IMR-90 (cell line): ENCODE results near the gene NHEJ1. TPM values are rescaled to one million over a fixed set of nuclear protein-coding genes. Genes with fewer than 3 reads are reported as not detected.

Experiments used
- ATAC-seq: fragments of 200-7000 bp; cut with Tn5 transposase; 2 replicates; pipeline ENCODE4 v1.9.1; 2020; ENCODE audit warnings: low read depth, mild to moderate bottlenecking, moderate library complexity
- BruUV-seq: library from RNA; stranded (reverse); fragments of 400-500 nt; replicated peaks from 2 replicates; lab custom pipeline; 2021; lab: Mats Ljungman, UMichigan
- CTCF ChIA-PET: fragments of 300-600 bp; formaldehyde crosslinking; extraction: SDS; loops from one replicate; lab custom pipeline; 2021; ENCODE audit warnings: antibody characterized with exemption; lab: Yijun Ruan, JAX
- POLR2A ChIA-PET: fragments of 300-600 bp; sonication (Branson Sonifier 250); formaldehyde crosslinking; loops from one replicate; lab custom pipeline; 2022; ENCODE audit warnings: antibody characterized with exemption; ENCODE audit not compliant: unreplicated experiment; lab: Charles Lee
- DNase-seq: peaks from one replicate; pipeline ENCODE4 v3.0.0; 2013
- H2AFZ ChIP-seq: replicated peaks from 2 replicates; pipeline ENCODE3; 2013; ENCODE audit warnings: low read length, mild to moderate bottlenecking; ENCODE audit not compliant: poor library complexity
- H2AK5ac ChIP-seq: 2 replicates; pipeline ENCODE4 v1.6.1; 2013; ENCODE audit warnings: low read depth, low read length, inconsistent platforms
- H2AK9ac ChIP-seq: replicated peaks from 2 replicates; pipeline ENCODE3; 2013; ENCODE audit warnings: mild to moderate bottlenecking, low read depth, low read length, moderate library complexity; ENCODE audit not compliant: poor library complexity
- H2BK120ac ChIP-seq: 2 replicates; pipeline ENCODE4 v1.6.1; 2013; ENCODE audit warnings: low read depth, low read length, inconsistent platforms
- H2BK15ac ChIP-seq: 3 replicates; pipeline ENCODE4 v1.6.1; 2013; ENCODE audit warnings: low read depth, low read length, inconsistent platforms
- H2BK20ac ChIP-seq: 2 replicates; pipeline ENCODE4 v1.6.1; 2013; ENCODE audit warnings: low read depth, mild to moderate bottlenecking, inconsistent platforms, low read length, moderate library complexity
- H2BK5ac ChIP-seq: 2 replicates; pipeline ENCODE4 v1.6.1; 2013; ENCODE audit warnings: mild to moderate bottlenecking, low read depth, low read length, inconsistent platforms; ENCODE audit not compliant: poor library complexity, severe bottlenecking
- H3K14ac ChIP-seq: replicated peaks from 2 replicates; pipeline ENCODE4 v1.6.1; 2013; ENCODE audit warnings: low read depth, low read length, inconsistent platforms
- H3K18ac ChIP-seq: 2 replicates; pipeline ENCODE4 v1.6.1; 2013; ENCODE audit warnings: low read depth, low read length, control low read depth
- H3K23ac ChIP-seq: 2 replicates; pipeline ENCODE4 v1.6.1; 2013; ENCODE audit warnings: low read depth, low read length, inconsistent platforms
- H3K27ac ChIP-seq: 2 replicates; pipeline ENCODE4 v1.5.1; 2013; ENCODE audit warnings: mild to moderate bottlenecking, control low read depth, low read length; ENCODE audit not compliant: insufficient read depth
- H3K27me3 ChIP-seq: 2 replicates; pipeline ENCODE4 v1.6.1; 2013; ENCODE audit warnings: low read length; ENCODE audit not compliant: control insufficient read depth, insufficient read depth
- H3K36me3 ChIP-seq: 2 replicates; pipeline ENCODE4 v1.6.1; 2013; ENCODE audit warnings: low read length, mixed read lengths; ENCODE audit not compliant: control insufficient read depth, insufficient read depth
- H3K4ac ChIP-seq: 2 replicates; pipeline ENCODE4 v1.6.1; 2013; ENCODE audit warnings: low read depth, low read length, inconsistent platforms
- H3K4me1 ChIP-seq: 2 replicates; pipeline ENCODE4 v1.6.1; 2013; ENCODE audit warnings: low read length, mixed read lengths; ENCODE audit not compliant: control insufficient read depth, insufficient read depth
- H3K4me2 ChIP-seq: 2 replicates; pipeline ENCODE4 v1.6.1; 2013; ENCODE audit warnings: low read depth, mild to moderate bottlenecking, control low read depth, low read length, moderate library complexity
- H3K4me3 ChIP-seq: 2 replicates; pipeline ENCODE4 v1.5.1; 2013; ENCODE audit warnings: low read depth, mild to moderate bottlenecking, control low read depth, low read length, moderate library complexity; ENCODE audit not compliant: insufficient read depth
- H3K56ac ChIP-seq: 2 replicates; pipeline ENCODE4 v1.6.1; 2013; ENCODE audit warnings: low read length, inconsistent platforms; ENCODE audit not compliant: insufficient read depth; ENCODE audit errors: extremely low read depth
- H3K79me1 ChIP-seq, 2 experiments: 2 replicates each; pipeline ENCODE4 v1.6.1; 2013; ENCODE audit warnings: low read length in 2 of 2, inconsistent platforms in 1 of 2, low read depth in 1 of 2
- H3K9ac ChIP-seq: 2 replicates; pipeline ENCODE4 v1.6.1; 2013; ENCODE audit warnings: low read depth, low read length, control low read depth
- H3K9me1 ChIP-seq: 2 replicates; pipeline ENCODE4 v1.6.1; 2013; ENCODE audit warnings: low read length, inconsistent platforms; ENCODE audit not compliant: insufficient read depth
- H3K9me3 ChIP-seq: 2 replicates; pipeline ENCODE4 v1.6.1; 2013; ENCODE audit warnings: low read length; ENCODE audit not compliant: control insufficient read depth, insufficient read depth
- H4K20me1 ChIP-seq: 2 replicates; pipeline ENCODE4 v1.6.1; 2013; ENCODE audit warnings: low read length, inconsistent platforms; ENCODE audit not compliant: insufficient read depth
- H4K5ac ChIP-seq: 2 replicates; pipeline ENCODE4 v1.6.1; 2013; ENCODE audit warnings: mild to moderate bottlenecking, low read depth, low read length, control low read depth
- H4K8ac ChIP-seq, 2 experiments: 2 replicates each; pipeline ENCODE4 v1.6.1; 2013; ENCODE audit warnings: low read depth in 2 of 2, low read length in 2 of 2, control low read depth in 1 of 2, inconsistent platforms in 1 of 2
- H4K91ac ChIP-seq: 2 replicates; pipeline ENCODE4 v1.6.1; 2013; ENCODE audit warnings: low read depth, low read length, inconsistent platforms; ENCODE audit not compliant: insufficient read depth
- BHLHE40 ChIP-seq: fragments of 150-350 bp; IDR thresholded peaks from 2 replicates; pipeline ENCODE4 v1.6.1; 2016; ENCODE audit warnings: mild to moderate bottlenecking, low read depth, low read length
- CEBPB ChIP-seq: IDR thresholded peaks from 2 replicates; pipeline ENCODE4 v1.6.1; 2012; ENCODE audit warnings: low read depth, low read length, improper control_type of control experiment
- FOS ChIP-seq: fragments of 150-350 bp; IDR thresholded peaks from 2 replicates; pipeline ENCODE4 v1.6.1; 2016; ENCODE audit warnings: low read depth, low read length
- MAFK ChIP-seq: IDR thresholded peaks from 2 replicates; pipeline ENCODE4 v1.6.1; 2012; ENCODE audit warnings: low read depth, low read length, improper control_type of control experiment
- MAZ ChIP-seq: IDR thresholded peaks from 2 replicates; pipeline ENCODE4 v1.6.1; 2012; ENCODE audit warnings: low read depth, mild to moderate bottlenecking, low read length, improper control_type of control experiment, moderate library complexity, borderline replicate concordance
- MXI1 ChIP-seq: IDR thresholded peaks from 2 replicates; pipeline ENCODE4 v1.6.1; 2012; ENCODE audit warnings: low read depth, mild to moderate bottlenecking, low read length, moderate library complexity, borderline replicate concordance
- NFE2L2 ChIP-seq: fragments of 150-350 bp; IDR thresholded peaks from 2 replicates; pipeline ENCODE4 v1.6.1; 2016; ENCODE audit warnings: low read depth, mild to moderate bottlenecking, low read length
- POLR2A ChIP-seq: IDR thresholded peaks from 2 replicates; pipeline ENCODE4 v1.6.1; 2012; ENCODE audit warnings: mild to moderate bottlenecking, low read depth, low read length
- RAD21 ChIP-seq: IDR thresholded peaks from 2 replicates; pipeline ENCODE4 v1.6.1; 2012; ENCODE audit warnings: low read length, improper control_type of control experiment
- RCOR1 ChIP-seq: IDR thresholded peaks from 2 replicates; pipeline ENCODE4 v1.6.1; 2012; ENCODE audit warnings: mild to moderate bottlenecking, low read length, improper control_type of control experiment; ENCODE audit not compliant: insufficient replicate concordance
- RFX5 ChIP-seq: IDR thresholded peaks from 2 replicates; pipeline ENCODE4 v1.8.0; 2012; ENCODE audit warnings: low read depth, mild to moderate bottlenecking, low read length, moderate library complexity
- SMC3 ChIP-seq: fragments of 150-350 bp; IDR thresholded peaks from 2 replicates; pipeline ENCODE4 v1.6.1; 2016; ENCODE audit warnings: low read depth, mild to moderate bottlenecking, antibody characterized with exemption, low read length, moderate library complexity
- WGBS, 2 experiments: methylation state at CpG; one replicate each; pipeline versions ENCODE4 v1.1.5 to v1.1.7; 2013; ENCODE audit warnings: missing lambda C conversion rate in 2 of 2; ENCODE audit not compliant: insufficient read length in 1 of 2; ENCODE audit errors: extremely low coverage in 2 of 2; 5-methylcytosine and 5-hydroxymethylcytosine counted together
- dilution Hi-C: fragments of 300-500 bp; cut with HindIII; formaldehyde crosslinking; loops from one replicate; pipeline ENCODE4 v1.14.3; 2018; ENCODE audit warnings: low sequenced_read_pairs; ENCODE audit not compliant: unreplicated experiment
- in situ Hi-C: fragments of 300-500 bp; cut with MboI; formaldehyde crosslinking; loops from 3 replicates; pipeline ENCODE4 v1.14.3; 2019; ENCODE audit warnings: low sequenced_read_pairs, inconsistent platforms, mixed read lengths
- intact Hi-C: fragments of 100-400 bp; cut with micrococcal nuclease; formaldehyde crosslinking; loops from 2 replicates; pipeline ENCODE4 v1.10.0; 2022
- polyA plus RNA-seq, 3 experiments: library from polyadenylated mRNA; depleted of rRNA; stranded (reverse); fragments of >200 nt; gene quantifications; 2 replicates each; pipeline ENCODE4 v1.2.3, GENCODE V29; 2012; ENCODE audit warnings: low replicate concordance in 1 of 3
- total RNA-seq: library from RNA; depleted of rRNA; stranded (reverse); fragments of >200 nt; gene quantifications from 2 replicates; pipeline ENCODE4 v1.2.3, GENCODE V29; 2012
- TF ChIP-seq, protein P1 (sequence below): fragments of 150-350 bp; IDR thresholded peaks from 2 replicates; pipeline ENCODE4 v1.6.1; 2016; ENCODE audit warnings: low read depth, mild to moderate bottlenecking, low read length, moderate library complexity, borderline replicate concordance
- TF ChIP-seq, protein P2 (sequence below): fragments of 150-350 bp; IDR thresholded peaks from 2 replicates; pipeline ENCODE4 v1.6.1; 2017; ENCODE audit warnings: mild to moderate bottlenecking, antibody characterized with exemption, low read length, low read depth
- TF ChIP-seq, protein P3 (sequence below): conservative IDR thresholded peaks from 2 replicates; pipeline ENCODE4 v1.5.1; 2012; ENCODE audit warnings: mild to moderate bottlenecking, low read depth, low read length, improper control_type of control experiment

Gene NHEJ1
- total and polyA plus RNA-seq, 2 of the 4 experiments (the other 2 are of a cell fraction): 12.5 to 23.1 TPM

DNA sequence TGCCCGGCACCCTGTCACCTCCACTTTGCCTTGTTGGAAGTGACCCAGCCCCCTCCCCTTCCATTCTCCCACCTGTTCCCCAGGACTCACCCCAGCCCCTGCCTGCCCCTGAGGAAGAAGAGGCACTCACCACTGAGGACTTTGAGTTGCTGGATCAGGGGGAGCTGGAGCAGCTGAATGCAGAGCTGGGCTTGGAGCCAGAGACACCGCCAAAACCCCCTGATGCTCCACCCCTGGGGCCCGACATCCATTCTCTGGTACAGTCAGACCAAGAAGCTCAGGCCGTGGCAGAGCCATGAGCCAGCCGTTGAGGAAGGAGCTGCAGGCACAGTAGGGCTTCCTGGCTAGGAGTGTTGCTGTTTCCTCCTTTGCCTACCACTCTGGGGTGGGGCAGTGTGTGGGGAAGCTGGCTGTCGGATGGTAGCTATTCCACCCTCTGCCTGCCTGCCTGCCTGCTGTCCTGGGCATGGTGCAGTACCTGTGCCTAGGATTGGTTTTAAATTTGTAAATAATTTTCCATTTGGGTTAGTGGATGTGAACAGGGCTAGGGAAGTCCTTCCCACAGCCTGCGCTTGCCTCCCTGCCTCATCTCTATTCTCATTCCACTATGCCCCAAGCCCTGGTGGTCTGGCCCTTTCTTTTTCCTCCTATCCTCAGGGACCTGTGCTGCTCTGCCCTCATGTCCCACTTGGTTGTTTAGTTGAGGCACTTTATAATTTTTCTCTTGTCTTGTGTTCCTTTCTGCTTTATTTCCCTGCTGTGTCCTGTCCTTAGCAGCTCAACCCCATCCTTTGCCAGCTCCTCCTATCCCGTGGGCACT is 21.9 kb upstream of the NHEJ1 start:
- CTCF ChIA-PET: no interaction called here
- no TSS peak for BruUV-seq
- TF ChIP-seq FOS (no peak), RAD21 (no peak), NFE2L2 (no peak), POLR2A (no peak), MAFK (no peak), MXI1 (no peak), RFX5 (no peak), RCOR1 (no peak), MAZ (no peak), CEBPB (no peak), BHLHE40 (no peak), SMC3 (no peak)
- TF ChIP-seq, protein P1, sequence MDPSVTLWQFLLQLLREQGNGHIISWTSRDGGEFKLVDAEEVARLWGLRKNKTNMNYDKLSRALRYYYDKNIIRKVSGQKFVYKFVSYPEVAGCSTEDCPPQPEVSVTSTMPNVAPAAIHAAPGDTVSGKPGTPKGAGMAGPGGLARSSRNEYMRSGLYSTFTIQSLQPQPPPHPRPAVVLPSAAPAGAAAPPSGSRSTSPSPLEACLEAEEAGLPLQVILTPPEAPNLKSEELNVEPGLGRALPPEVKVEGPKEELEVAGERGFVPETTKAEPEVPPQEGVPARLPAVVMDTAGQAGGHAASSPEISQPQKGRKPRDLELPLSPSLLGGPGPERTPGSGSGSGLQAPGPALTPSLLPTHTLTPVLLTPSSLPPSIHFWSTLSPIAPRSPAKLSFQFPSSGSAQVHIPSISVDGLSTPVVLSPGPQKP: no peak
- TF ChIP-seq, protein P2, sequence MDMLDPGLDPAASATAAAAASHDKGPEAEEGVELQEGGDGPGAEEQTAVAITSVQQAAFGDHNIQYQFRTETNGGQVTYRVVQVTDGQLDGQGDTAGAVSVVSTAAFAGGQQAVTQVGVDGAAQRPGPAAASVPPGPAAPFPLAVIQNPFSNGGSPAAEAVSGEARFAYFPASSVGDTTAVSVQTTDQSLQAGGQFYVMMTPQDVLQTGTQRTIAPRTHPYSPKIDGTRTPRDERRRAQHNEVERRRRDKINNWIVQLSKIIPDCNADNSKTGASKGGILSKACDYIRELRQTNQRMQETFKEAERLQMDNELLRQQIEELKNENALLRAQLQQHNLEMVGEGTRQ: no peak
- TF ChIP-seq, protein P3, sequence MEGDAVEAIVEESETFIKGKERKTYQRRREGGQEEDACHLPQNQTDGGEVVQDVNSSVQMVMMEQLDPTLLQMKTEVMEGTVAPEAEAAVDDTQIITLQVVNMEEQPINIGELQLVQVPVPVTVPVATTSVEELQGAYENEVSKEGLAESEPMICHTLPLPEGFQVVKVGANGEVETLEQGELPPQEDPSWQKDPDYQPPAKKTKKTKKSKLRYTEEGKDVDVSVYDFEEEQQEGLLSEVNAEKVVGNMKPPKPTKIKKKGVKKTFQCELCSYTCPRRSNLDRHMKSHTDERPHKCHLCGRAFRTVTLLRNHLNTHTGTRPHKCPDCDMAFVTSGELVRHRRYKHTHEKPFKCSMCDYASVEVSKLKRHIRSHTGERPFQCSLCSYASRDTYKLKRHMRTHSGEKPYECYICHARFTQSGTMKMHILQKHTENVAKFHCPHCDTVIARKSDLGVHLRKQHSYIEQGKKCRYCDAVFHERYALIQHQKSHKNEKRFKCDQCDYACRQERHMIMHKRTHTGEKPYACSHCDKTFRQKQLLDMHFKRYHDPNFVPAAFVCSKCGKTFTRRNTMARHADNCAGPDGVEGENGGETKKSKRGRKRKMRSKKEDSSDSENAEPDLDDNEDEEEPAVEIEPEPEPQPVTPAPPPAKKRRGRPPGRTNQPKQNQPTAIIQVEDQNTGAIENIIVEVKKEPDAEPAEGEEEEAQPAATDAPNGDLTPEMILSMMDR: no peak

More for the DNA sequence above, 21.9 kb upstream of the NHEJ1 start:
- no peak overlapping the region for H3K23ac ChIP-seq
- peak overlapping the region; percentile 34 for H2AK9ac ChIP-seq
- H3K9me1 ChIP-seq: 0 out of 2 replicates have a peak, but pooled peaks cover 2% of the 10 kb centered on the region
- no peak overlapping the region for H2BK15ac ChIP-seq
- DNase-seq: no peak
- peaks cover 43% of the 10 kb centered on the region for H3K36me3 ChIP-seq
- dilution Hi-C loops (no loop called here), in situ Hi-C loops (no loop called here), intact Hi-C loops (no loop called here)
- peaks cover 28 to 34% of the 10 kb centered on the region in 2 experiments for H3K79me1 ChIP-seq
- H3K27me3 ChIP-seq: no peaks in the 10 kb centered on the region
- no peak overlapping the region for H4K91ac ChIP-seq
- 0 out of 2 replicates have a peak, but pooled peaks cover 3% of the 10 kb centered on the region for H3K4me1 ChIP-seq
- H2AK5ac ChIP-seq: no peak overlapping the region
- H3K9ac ChIP-seq: no peak overlapping the region
- ATAC-seq: no peak
- no peak overlapping the region for H2BK5ac ChIP-seq
- H3K56ac ChIP-seq: no peak overlapping the region
- no peaks in the 10 kb centered on the region for H3K9me3 ChIP-seq
- H3K4ac ChIP-seq: no peak overlapping the region
- no peak overlapping the region for H3K4me2 ChIP-seq
- POLR2A ChIA-PET: no interaction called here
- no peak overlapping the region for H2AFZ ChIP-seq
- H3K27ac ChIP-seq: no peak overlapping the region
- H4K20me1 ChIP-seq: peaks cover 14% of the 10 kb centered on the region; the same call in 1 of the 2 replicates
- H3K4me3 ChIP-seq: no peak overlapping the region
- no peak overlapping the region for H4K5ac ChIP-seq
- H3K18ac ChIP-seq: no peak overlapping the region
- H4K8ac ChIP-seq: no peak overlapping the region
- H2BK20ac ChIP-seq: no peak overlapping the region
- no peak overlapping the region for H3K14ac ChIP-seq
- 46% methylated on average over 2 of the region's 8 CpGs; no CpG with 5 or more reads in 1 of the 2 experiments for WGBS, 2 experiments
- no peak overlapping the region for H2BK120ac ChIP-seq
